HT1080 (cell line): ENCODE results near the gene CDK5R1. TPM values are rescaled to one million over a fixed set of nuclear protein-coding genes. Genes with fewer than 3 reads are reported as not detected.

Experiments
- DNase-seq: peaks from one replicate; pipeline ENCODE4 v3.0.0-alpha.2; 2015; ENCODE audit warnings: low read depth
- total RNA-seq: library from RNA; depleted of rRNA; stranded (reverse); fragments of >200 nt; shearing (Covaris generic); gene quantifications from 2 replicates; pipeline ENCODE4 v1.2.3, GENCODE V29; 2014

Gene CDK5R1
- total RNA-seq, 1 experiment from 2014 or later: 2.8 TPM

DNA sequence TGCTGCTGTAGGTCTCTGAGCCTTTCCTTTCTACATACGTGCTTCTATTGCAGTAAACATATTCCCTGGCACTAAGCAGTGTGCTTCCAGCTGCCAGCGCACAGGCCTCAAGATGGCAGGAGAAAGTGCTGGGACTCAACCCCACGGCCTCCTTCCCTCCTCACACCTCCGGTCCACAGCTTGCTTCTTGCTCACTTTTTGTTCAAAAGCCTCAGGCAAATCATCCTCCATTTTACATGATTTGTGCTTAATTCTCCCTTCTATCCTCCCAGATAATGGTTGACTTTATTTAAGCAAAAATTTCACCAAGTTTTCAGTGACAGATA is 5.4 kb downstream of the CDK5R1 start:
- no peak for DNase-seq

DNA sequence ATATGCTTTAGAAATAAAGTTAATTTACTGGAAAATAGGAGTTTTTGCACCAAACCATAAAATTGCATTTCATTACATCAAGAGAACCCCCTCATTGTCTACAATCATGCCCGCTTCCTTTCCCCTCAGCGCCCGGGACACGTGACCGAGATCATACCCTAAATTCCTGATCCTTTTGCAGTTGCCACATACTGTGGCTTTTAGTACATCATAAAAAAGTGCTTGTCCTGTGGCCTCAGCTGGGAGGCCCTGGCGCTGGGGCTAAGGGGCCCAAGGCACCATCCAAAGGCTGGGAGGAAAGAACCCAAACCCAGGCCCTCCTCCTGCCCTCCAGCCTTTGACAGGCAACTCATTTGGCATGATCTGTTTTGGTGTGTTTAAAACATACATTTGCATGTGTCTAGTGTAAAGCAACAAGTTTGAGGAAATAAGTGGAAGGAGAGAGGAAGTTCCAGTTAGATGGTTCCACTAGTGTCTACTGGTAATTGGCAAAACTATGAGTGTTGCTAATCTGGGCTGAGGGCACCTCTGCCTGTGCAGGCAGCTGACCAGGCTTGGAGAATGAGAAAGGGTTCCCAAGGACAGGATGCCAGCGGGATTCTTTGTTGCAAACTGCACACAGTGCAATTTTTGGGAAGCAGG is 6.0 kb downstream of the CDK5R1 start:
- DNase-seq: no peak

DNA sequence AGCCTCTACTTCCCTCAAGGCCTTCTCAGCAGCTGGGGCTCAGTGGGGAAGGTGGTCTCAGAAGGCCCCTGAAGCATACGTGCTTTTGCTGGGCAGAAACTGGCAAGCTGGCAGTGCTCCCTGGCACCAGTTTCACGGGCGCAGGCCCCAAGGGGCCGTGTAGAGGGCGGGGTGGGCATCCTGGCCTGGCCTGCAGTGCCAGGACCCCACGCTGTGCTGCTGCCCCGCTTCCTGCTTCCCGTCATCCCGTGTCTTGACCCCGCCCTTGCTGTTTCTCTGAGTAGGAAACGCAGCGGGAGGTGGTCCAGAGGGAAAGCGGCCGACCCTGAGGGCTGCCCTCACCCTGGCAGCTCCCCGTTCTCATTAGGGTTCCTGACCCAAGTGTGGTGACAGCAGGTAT is 6.8 kb downstream of the CDK5R1 start:
- no peak for DNase-seq

DNA sequence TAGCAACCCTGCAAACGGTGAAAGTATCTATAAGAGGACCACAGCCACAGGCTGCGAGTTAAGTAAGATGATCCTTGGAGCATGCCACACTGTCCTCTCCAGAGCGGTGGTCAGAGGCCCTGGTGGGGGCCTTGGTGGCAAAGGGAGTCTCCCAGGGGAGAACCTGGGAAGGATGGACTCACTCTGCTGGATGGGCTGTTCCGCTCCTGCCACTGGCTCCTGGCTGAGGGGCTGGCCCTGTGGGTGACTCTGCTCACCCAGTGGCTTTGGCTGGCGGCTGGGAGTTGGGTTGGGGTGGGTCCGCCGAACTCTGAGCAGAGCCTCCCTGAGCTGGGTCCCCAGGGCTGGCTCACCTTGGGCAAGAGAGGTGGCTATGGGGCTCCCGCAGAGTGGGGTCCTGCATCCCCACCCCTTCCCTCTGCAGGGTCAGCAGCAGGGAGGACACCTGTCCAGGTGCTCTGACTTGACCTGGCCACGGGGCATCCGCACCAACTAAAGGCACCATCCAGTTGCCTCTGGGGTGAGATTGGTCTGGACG is 7.3 kb downstream of the CDK5R1 start:
- no peak for DNase-seq

DNA sequence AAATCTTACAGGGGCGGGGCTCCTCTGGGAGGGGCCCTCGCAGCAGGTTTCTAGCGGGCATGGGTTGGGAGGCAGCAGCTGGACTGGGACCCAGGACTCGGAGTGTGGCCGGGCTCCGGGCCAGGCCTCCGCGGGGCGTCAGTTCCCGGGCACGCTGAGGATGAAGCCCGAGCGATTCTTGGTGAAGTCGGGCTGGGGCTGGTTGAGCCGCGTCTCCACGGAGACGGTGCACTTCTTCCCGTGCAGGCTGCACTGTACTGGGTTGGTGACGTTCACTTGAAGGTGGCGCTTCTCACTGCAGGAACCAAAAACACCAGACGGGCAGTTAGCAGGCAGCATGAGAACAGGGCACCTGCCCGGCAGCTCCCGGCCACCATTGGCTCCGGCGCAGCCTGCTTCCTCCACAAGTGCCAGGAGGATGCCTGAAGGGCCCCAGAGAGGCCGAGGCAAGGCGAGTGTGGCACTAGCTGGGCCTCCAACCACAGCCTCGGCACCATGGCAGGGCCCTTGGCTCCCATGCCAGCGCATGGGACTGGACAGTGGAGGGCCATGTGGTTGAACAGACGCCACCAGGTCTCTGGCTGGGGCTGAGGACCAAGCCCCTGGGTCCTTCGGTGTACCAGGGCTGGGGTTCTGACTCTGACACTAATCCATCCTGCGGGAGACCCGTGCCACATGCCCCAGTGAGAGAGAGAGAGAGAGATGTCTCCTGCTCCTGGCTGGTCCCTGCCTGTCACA is 8.0 kb downstream of the CDK5R1 start:
- DNase-seq: no peak

DNA sequence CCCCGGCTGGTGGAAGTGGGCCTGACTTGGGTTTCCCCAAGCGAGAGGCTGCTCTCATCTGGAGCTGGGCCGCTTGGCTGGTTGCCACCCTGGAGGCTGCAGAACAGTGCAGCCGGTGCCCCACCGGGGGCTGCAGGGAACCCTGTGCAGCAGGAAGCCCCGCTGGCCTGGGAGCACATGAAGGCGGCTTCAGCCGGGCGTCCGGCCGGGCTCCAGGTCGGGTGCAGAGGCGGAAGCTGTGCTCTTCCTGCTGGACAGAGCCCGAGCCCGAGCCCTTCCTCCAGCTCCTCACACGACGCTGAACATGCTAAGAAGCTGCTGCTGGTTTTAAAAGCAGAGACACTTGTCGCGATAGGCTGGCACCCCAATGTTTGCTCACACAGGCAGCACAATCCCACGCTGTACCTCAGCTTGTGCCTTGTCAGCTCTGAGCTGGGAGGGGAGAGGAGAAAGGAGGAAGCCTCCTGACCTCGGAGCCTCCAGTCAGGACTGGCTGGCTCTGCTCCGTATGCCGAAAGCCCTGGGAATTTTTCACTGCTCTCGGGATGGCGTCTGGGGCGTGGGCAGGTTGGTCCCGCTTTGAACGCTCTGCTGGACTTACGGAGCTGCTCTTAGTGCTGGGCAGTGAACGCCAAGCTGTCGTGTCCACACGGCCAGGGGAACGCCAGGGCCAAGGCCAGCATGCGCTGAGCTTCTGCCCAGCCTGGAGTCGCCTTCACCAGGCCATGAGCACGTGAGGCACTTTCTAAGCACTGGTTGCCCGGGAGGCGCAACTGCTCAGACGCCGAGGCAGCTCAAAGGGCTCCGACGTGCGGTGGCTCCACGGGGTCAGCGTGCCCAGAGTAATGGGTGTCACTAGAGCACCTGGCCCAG is 8.8 kb downstream of the CDK5R1 start:
- DNase-seq: no peak

DNA sequence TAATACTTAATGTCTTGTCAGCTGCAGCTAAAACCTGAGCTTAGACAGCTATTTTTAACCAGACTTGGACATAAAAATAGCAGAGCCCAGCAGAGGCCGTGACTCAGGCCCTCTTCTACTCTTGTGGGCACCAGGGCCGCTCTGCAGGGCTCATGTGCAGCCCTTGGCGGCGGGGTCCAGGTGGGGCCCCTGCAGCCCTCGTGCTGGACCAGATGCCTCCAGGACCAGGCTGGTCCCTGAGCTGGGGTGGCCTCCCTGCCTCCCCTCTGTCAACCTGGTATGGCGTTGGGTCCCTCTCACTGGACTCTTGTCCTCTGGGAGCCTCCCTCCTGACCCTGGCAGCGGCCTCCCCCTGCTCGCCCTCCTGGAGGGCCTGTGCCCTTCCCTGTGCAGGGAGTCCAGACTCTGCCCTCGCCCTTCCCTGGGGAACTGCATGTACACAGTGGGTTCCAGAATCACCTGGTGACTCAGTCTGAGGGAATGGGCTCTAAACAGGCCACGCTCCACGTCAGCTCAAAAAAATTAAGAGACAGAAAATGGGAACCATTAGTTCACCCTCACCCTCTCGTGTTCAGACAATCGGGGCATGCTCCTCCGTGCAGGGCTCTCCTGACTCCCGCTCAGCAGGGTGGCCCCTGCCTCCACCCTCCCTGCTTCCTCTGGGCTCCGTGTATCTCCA is 9.7 kb downstream of the CDK5R1 start:
- peak; percentile 84 for DNase-seq

DNA sequence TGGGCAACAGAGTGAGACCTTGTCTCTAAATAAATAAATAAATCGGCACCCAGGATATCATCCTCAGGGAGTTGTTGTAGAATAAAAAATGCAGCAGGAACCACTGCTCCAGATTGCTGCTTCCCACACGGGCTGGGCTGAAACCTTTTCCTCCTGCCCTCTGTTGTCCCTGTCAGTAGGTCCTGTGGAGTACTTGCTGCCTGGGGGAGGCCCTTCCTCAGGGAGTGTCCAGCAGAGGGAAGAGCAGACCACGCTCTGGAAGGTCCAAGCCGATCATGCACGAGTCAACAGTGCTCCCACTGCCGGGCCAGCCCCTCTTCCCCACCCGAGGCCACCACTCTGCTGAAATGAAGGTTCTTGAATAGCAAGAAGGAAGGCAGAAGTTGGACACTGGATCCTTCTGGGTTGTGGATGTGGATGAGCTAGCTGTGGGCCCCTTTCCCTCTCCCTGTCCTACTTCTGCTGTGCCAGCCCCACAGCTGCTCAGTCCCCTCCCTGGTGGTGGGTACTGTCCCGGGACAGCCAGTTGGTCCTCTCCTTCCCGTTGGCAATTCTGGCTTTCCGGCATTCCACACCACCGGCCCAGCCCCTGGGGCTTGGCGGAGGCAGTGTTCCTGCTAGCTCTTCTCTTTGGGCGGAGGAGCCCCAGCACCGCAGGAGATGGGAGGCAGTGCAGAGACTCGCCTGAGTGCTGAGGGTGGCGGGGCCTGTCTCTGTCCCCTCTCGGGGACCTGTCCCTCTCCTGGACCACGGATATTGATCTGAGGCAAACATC is 10.8 kb downstream of the CDK5R1 start:
- peak; percentile 44 for DNase-seq

DNA sequence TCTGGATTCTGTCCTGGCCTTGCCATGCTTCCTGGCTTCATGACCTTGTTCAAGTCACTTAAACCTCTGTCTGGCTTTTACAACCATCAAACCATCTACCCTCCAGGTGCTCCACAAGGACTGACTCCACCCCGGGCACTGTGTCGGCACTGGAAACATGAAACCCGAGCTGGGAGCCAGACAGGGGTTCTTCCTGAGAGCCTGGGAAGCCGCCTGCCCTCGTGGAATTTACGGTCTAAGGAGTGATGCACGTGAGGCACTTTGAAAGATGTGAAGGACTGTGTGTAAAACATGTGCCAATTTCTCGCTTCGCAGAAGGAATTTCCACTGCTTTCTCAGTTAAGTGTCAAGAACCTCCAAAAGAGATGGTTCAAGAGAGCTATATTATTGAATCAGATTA is 11.6 kb downstream of the CDK5R1 start:
- no peak for DNase-seq

DNA sequence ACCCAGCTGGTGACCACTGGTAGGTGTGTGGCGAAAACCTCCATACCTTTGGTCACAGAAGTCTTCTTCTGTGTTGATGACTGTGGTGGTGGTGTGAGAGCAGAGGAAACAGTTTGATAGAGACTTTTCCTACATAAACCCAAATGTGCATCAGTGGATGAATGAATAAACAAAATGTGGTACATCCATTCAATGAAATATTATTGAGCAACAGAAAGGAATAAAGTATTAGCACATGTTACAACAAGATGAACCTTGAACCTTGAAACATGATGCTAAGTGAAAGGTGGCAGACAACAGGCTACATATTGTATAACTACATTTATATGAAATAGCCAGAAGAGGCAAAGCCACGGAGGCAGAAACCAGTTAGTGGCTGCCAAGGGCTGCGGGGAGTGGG is 15.2 kb downstream of the CDK5R1 start:
- DNase-seq: no peak

DNA sequence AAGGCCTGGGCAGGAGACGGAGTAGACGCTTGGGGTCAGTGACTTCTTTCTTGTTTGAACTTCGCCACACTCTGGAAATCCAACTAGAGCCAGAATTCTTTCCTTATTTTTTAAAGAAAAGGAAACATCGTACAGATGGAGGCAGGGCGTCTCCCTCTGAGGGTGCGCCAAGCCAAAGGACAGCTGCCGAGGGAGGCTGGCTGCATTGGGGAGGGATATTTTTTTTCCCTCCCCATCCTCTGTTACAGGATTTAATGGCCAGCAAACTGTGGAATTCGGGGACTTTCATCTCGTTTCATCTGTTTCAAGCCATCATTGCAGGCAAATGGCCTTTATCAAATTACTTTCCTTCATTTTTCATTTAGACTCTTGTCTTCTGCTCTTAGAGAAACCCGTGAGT is 15.9 kb downstream of the CDK5R1 start:
- no peak for DNase-seq

DNA sequence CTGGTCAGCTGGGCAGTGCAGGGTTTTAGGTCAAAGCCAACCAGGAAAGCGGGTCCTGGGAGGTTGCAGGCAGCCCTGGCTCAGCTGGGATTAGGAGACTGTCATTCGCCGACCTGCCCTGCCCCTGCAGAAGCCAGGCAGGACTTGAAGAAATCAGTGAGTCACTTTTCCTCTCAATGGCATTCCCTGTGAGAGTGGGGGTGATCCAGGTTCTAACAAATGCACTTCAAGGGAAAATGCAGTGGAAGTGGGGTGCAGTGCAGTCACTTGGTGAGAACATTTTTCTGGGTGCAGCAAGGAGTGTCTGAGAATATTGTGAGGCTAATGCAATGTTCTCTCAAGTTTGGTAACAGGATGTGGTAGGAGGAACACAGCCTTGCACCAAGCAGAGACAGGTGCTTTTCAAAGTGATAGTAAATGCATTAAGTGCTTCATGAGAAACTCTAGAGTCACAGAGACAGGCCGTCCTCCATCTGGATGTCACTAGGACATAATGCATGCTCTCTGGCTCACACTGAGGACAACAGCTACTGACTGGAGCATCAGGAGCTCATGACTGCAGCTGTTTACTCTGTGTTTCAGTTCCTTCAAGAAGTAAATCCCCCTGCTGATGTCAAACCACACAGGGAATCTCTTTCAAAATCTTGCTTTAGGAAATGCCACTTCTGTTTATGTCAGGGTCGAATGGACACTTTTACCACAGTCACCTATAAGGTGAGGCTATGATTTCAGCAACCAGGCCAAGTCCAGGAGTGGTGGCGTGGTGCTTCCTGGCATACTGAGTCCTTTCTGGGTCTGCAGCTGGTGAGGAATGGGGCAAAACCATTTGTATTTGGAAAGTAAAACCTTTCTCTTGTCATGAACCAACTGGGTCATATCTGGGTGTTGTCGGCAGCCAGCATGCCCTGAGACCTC is 16.7 kb downstream of the CDK5R1 start:
- peak; percentile 39 for DNase-seq

DNA sequence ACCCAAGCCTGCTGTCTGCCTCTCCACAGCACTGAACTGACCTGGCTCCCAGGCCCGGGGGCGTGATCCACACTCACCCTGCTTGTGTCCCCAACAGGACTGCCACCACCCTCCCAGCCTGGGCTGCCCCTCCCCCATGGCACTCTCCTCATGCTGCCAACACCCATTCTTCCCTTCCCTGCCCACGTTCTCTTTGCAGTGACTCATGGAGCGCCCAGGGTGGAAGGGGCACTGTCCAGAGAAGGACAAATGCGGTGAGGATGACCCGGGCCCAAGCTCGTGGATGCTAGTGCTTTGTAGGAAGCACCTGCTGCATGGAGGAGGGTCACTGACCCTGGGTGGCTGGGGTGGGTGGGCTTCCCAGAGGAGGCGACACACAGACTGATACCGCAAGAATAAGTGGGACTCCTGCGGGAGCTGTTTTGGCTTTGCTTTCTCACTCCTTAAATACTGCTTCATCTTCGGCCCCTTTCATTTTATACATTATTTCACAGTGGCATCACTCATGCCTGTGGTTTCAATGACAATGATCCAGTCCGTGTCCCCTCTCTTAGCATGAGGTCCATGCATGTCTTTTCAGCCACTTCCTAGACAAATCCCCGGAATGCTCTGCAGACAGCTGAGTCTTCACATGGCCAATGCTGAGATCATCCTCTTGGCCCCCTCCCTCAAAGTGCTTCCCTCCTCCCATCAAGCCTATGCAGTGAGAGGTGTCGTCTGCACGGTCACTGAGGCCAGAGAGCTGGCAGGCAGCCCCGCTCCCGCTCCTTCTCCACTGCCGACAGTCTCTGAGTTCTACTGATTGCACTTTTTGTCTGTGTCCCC is 17.6 kb downstream of the CDK5R1 start:
- DNase-seq: no peak

DNA sequence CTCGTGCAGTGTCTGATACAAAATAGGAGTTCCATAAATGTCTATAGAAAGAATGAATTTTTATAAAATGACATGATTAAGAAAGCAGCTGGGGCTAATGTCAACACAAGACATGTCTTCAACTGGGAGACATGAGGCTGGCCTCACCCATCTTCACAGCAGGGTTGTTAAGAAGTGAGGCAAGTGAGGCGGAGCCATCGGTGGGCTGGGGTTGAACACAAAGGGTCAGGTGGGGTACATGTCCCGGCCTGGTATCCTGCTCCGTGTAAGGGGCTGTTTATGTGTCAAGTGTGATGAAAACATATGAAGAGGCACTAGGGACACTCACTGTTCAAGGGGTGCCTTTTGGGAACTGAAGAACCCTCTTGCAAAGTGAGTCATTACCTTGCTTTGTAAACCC is 22.1 kb downstream of the CDK5R1 start:
- DNase-seq: no peak

DNA sequence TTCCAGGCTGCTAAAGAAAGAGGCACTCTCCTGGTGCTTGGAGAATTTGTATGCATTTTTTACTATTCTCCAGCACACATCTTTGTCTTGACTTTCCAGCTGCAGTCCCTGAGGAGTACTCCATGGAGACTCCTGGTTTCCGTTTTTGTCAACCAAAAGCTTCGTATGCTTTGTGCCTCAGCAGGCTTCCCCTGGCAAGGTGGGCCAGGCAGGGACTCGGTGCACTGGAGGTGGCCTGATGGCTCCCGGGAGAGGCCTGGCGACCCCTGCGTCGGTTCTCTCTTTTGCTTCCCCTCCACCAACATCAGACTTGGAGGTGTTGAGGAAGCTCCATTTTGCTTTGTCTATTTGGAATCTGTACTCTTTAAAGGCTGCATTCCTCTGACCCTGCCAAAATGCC is 23.7 kb downstream of the CDK5R1 start:
- no peak for DNase-seq

DNA sequence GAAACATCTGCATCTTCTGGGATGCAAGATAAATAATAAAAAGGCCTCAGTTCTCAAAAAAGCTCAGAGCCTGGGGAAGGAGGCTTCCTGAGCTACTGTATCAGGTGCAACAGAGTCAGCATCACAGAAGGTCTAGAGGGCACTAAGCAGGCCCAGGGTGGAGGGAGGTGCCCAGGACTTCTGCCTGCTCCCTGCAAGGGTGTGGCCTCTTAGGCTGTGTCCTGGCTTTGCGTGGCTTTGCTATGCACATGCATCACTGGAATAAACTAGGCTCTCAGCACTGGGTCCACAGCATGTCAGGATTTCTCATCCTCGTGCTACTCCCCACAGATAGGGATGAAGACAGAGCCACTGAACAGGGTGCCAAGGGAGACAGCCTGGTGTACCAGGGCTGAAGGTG is 25.5 kb downstream of the CDK5R1 start:
- DNase-seq: no peak

DNA sequence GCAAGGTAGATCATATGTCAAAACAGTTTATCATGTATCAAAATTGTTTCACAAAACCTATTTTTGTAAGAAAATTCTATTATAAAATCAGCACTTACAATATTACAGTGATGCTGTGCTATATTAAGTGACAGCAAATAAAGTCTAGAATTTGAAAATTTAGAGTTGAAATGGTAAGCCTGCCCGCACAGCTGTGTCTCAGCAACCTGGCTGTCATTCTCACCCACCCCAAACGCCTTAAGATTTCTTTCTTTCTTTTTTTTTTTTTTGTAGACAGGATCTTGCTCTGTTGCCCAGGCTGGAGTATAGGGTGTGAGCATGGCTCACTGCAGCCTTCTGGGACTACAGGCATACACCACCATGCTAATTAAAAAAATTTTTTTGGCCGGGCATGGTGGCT is 26.8 kb downstream of the CDK5R1 start:
- no peak for DNase-seq

DNA sequence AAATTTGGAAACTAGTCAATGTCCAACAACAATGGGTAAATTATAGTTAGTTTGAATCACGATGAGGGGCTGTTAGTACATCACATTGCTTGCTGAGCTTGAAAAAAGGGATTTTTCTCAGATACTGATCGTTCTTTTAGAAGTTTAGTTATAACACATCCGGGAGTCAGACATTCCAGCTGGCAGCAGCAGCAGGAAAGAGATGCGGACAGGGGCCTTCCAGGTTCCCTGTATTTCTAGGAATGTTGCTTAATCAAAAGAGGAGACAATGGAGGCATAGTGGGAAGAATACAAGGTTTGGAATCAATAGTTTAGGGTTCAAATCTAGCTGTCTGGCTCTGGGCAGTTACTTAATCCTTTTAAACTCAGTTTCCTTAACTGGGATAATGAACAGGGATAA is 27.8 kb downstream of the CDK5R1 start:
- no peak for DNase-seq
